NCI-H2227 treated with DMSO at 0.1 percent for 48 hours (cell line): ENCODE data around the gene CEP112.
"Not testable (repeated sequence)": the region's sequence is repeated elsewhere in the genome, so short reads cannot be mapped to it uniquely, and the experiment has no call there.

ENCODE experiments used
- DNase-seq: peaks from one replicate; lab custom pipeline; 2025; lab: John Stamatoyannopoulos, UW

Gene CEP112

GRCh38 chr17:65886315-65887245, 305.4 kb downstream of the CEP112 start:
- DNase-seq, result no peak

- no peak for DNase-seq
Measured at GRCh38 chr17:65885541-65886312, 306.2 kb downstream of the CEP112 start.

GRCh38 chr17:65876985-65877384, 314.9 kb downstream of the CEP112 start:
- no peak for DNase-seq

DNA sequence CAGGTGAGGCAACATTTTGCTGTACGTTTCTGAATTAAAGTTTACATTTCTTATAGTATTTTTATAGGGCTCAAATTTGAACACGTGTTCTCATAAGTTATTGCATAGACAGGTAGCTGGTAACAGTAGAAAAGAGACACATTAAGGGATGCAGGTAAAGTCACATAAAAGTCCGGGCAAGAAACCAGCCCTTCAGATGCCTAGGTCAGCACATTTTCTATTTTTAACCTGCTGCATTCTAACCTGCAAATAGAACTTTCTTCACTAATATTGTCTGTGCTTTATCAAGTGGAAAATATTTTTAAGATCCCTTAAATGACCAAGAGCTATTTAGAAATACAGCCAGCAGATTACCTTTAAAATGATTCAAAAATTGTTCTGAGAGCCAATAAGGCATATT, 323.1 kb downstream of the CEP112 start:
- no peak for DNase-seq

DNA sequence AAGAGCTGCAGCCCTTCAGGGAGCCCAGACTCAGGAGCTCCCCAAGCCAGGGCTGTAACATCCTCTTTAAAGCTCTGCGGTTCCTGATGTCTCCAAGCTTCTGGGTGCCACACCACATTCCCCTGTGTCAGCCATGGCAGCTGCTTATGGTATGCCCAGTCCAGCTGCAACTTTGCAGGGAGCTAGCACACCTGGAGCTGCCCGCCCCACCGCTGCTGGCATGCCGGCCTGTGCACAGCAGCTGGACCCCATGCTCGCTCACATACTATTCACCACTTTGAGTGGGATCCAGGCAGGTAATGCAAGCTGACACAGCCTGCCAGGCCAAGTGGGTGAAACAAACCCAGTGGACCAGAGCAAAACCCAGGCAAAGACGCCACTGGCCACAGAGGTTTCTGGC, 324.9 kb downstream of the CEP112 start:
- DNase-seq, result no peak

GRCh38 chr17:65865715-65866425, 326.1 kb downstream of the CEP112 start:
- no peak for DNase-seq

GRCh38 chr17:65864394-65864793, 327.5 kb downstream of the CEP112 start:
- no peak for DNase-seq

GRCh38 chr17:65857718-65858117, 334.2 kb downstream of the CEP112 start:
- DNase-seq, result no peak

GRCh38 chr17:65856865-65857264, 335.1 kb downstream of the CEP112 start:
- DNase-seq, result no peak

DNA sequence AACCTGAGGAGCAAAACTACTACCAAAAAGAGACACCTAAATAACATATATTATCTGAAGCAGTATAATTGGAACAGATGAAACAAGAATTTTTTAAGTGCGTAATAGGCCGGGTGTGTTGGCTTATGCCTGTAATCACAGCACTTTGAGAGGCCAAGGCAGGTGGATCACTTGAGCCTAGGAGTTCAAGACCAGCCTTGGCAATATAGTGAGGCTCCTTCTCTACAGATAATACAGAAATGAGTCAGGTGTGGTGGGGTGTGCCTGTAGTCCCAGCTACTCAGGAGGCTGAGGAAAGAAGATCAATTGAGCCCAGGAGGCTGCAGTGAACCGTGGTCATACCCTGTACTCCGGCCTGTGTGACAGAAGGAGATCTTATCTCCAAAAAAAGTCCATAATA, 336.3 kb downstream of the CEP112 start:
- no peak for DNase-seq

GRCh38 chr17:65855245-65855644, 336.7 kb downstream of the CEP112 start:
- DNase-seq, result no peak

GRCh38 chr17:65853816-65854215, 338.1 kb downstream of the CEP112 start:
- no peak for DNase-seq

DNA sequence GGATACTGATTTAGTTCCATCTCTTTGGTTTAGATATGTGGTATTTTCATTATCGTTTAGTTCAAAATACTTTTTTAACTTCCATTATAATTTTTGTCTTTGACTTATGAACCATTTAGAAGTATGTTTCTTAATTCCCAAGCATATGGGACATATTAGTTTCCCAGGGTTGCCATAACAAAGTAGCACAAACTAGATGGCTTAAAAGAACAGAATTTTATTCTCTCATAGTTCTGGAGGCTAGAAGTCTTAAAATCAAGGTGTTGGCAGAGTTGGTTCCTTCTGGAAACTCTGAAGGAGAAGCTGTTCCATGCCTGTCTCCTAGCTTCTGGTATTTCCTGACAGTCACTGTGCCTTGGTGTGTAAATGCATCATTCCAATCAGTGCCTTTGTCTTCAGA, 339.0 kb downstream of the CEP112 start:
- no peak for DNase-seq

GRCh38 chr17:65851965-65852736, 339.8 kb downstream of the CEP112 start:
- DNase-seq, result no peak

GRCh38 chr17:65850486-65850885, 341.4 kb downstream of the CEP112 start:
- no peak for DNase-seq

- DNase-seq, result no peak
Measured at GRCh38 chr17:65848751-65849150, 343.2 kb downstream of the CEP112 start.

DNA sequence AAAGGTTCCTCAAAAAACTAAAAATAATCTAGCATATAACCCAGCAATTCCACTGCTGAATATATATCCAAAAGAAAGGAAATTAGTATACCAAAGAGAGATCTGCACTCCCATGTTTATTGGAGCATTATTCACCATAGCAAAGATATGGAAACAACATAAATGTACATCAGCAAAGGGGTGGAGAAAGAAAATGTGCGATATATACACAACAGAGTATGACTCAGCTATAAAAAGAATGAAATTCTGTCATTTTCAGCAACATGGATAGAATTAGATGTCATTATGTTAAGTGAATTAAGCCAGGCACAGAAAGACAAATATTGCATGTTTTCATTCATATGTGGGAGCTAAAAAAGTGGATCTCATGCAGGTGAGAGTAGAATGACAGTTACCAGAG, 350.8 kb downstream of the CEP112 start:
- no peak for DNase-seq

- not testable (repeated sequence) for DNase-seq
Measured at GRCh38 chr17:65837232-65837631, 354.7 kb downstream of the CEP112 start.

DNA sequence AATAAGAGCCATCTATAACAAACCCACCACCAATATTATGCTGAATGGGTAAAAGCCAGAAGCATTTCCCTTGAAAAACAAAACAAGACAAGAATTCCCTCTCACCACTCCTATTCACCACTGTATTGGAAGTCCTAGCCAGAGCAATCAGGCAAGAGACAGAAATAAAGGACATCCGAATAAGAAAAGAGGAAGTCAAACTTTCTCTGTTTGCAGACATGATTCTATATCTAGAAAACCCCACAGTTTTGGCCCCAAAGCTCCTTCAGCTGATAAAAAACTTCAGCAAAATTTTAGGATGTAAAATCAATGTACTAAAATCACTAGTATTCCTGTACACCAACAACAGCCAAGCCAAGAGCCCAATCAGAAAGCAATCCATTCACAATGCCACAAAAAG, 358.7 kb downstream of the CEP112 start:
- DNase-seq, result no peak

GRCh38 chr17:65830356-65830755, 361.6 kb downstream of the CEP112 start:
- no peak for DNase-seq

GRCh38 chr17:65826577-65826976, 365.4 kb downstream of the CEP112 start:
- not testable (repeated sequence) for DNase-seq

- DNase-seq, result no peak
Measured at GRCh38 chr17:65824901-65825300, 367.0 kb downstream of the CEP112 start.
